Measurements from ENCODE around the gene AKIP1.
"Not testable (repeated sequence)": the region's sequence is repeated elsewhere in the genome, so short reads cannot be mapped to it uniquely, and the experiment has no call there.

AKIP1 gene

GRCh38 chr11:8917157-8917825, 6.3 kb downstream of the AKIP1 start:
- DNase-seq (ENCODE audit: low read depth in 2 of 2), result no peak

- no peak for DNase-seq (ENCODE audit: low read depth in 2 of 2)
Measured at GRCh38 chr11:8922691-8923090, 11.7 kb downstream of the AKIP1 start.

GRCh38 chr11:8925711-8926110, 14.7 kb downstream of the AKIP1 start:
- no peak for DNase-seq (ENCODE audit: low read depth in 2 of 2)

- no peak for DNase-seq (ENCODE audit: low read depth in 2 of 2)
Measured at GRCh38 chr11:8926236-8926635, 15.2 kb downstream of the AKIP1 start.

GRCh38 chr11:8927233-8927632, 16.2 kb downstream of the AKIP1 start:
- no peak for DNase-seq (ENCODE audit: low read depth in 2 of 2)

GRCh38 chr11:8928205-8928604, 17.2 kb downstream of the AKIP1 start:
- no peak for DNase-seq (ENCODE audit: low read depth in 2 of 2)

- no peak for DNase-seq (ENCODE audit: low read depth in 2 of 2)
Measured at GRCh38 chr11:8928981-8929615, 18.1 kb downstream of the AKIP1 start.

- no peak for DNase-seq (ENCODE audit: low read depth in 2 of 2)
Measured at GRCh38 chr11:8930456-8931175, 19.6 kb downstream of the AKIP1 start.

- no peak for DNase-seq (ENCODE audit: low read depth in 2 of 2)
Measured at GRCh38 chr11:8932564-8933180, 21.7 kb downstream of the AKIP1 start, which contains the start of gene C11orf16. TSS of gene C11orf16 (minus strand) at chr11:8932947. CDS start at chr11:8932308, 639 bp downstream.

- DNase-seq (ENCODE audit: low read depth in 2 of 2), result no peak
Measured at GRCh38 chr11:8933931-8934330, 22.9 kb downstream of the AKIP1 start.

- DNase-seq (ENCODE audit: low read depth in 2 of 2), result no peak
Measured at GRCh38 chr11:8934742-8935488, 23.9 kb downstream of the AKIP1 start.

GRCh38 chr11:8935789-8936188, 24.8 kb downstream of the AKIP1 start:
- not testable (repeated sequence) for DNase-seq (ENCODE audit: low read depth in 2 of 2)

GRCh38 chr11:8937159-8937558, 26.2 kb downstream of the AKIP1 start:
- no peak for DNase-seq (ENCODE audit: low read depth in 2 of 2)

- no peak for DNase-seq (ENCODE audit: low read depth in 2 of 2)
Measured at GRCh38 chr11:8937659-8938058, 26.7 kb downstream of the AKIP1 start.

GRCh38 chr11:8941341-8942103, 30.5 kb downstream of the AKIP1 start:
- DNase-seq (ENCODE audit: low read depth in 2 of 2), result no peak

GRCh38 chr11:8942518-8943066, 31.6 kb downstream of the AKIP1 start, which contains the start of gene ASCL3:
TSS of gene ASCL3 (minus strand) at chr11:8943016. CDS start at chr11:8938161, 4,855 bp downstream.
- DNase-seq (ENCODE audit: low read depth in 2 of 2), result no peak

GRCh38 chr11:8947230-8947943, 36.4 kb downstream of the AKIP1 start:
- no peak for DNase-seq (ENCODE audit: low read depth in 2 of 2)

- no peak for DNase-seq (ENCODE audit: low read depth in 2 of 2)
Measured at GRCh38 chr11:8948886-8949285, 37.9 kb downstream of the AKIP1 start.

GRCh38 chr11:8956860-8957259, 45.9 kb downstream of the AKIP1 start:
- DNase-seq (ENCODE audit: low read depth in 2 of 2), result no peak
